Measurements from ENCODE around the gene KLF6.

Gene KLF6

DNA sequence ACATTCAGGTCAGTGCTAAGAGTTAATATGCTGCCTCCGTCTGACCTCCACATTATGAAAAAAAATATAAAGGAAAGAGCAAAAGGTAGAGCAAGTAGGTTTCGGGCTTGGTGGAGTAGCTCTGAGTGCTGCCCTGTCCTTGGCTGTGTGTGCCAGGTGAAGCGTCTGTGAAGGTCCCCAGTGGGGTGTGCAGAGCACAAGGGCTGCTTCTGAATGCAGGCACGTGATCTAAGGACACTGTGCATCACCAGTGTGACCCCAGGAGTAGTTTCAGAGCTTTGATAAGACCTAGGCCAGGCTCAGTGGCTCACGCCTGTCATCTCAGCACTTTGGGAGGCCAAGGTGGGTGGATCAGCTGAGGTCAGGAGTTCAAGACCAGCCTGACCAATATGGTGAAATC, 36.0 kb downstream of the KLF6 start:
- no peaks in the 10 kb centered on the region for H3K36me3 ChIP-seq (ENCODE audit: control insufficient read depth in 1 of 2, insufficient read depth in 2 of 2, low read length in 2 of 2)
- peaks cover 0 to 12% of the 10 kb centered on the region in 2 donors for H3K4me1 ChIP-seq (ENCODE audit: control insufficient read depth in 1 of 2, insufficient read depth in 2 of 2, low read length in 2 of 2)
- no peak overlapping the region for H3K4me3 ChIP-seq (ENCODE audit: low read depth in 1 of 2, low read length in 2 of 2)
- H3K27ac ChIP-seq (ENCODE audit: low read length): no peak overlapping the region
- no peaks in the 10 kb centered on the region for H3K9me3 ChIP-seq (ENCODE audit: control insufficient read depth in 1 of 2, low read length in 2 of 2)
- H3K27me3 ChIP-seq (ENCODE audit: low read depth, low read length): no peaks in the 10 kb centered on the region

DNA sequence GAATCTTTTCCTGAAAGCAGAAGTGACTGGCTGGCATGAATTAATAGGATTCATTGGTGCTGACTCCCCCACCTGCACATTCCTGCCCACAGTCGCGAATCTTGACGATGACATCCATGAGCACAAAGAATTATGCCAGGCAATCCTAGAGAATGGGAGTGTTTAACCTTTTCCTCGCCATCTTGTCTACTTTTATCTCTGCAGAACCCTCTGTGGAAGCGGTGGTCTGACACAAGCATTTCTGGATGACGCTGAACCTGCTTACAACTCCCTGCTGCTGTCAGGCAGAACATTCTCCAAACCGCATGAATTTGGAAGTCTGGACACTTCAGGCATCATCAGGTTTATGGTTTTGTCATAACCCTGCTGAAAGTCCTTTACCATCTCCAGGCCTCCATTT, 36.5 kb downstream of the KLF6 start:
- no peaks in the 10 kb centered on the region for H3K9me3 ChIP-seq (ENCODE audit: control insufficient read depth in 1 of 2, low read length in 2 of 2)
- no peak overlapping the region for H3K4me3 ChIP-seq (ENCODE audit: low read depth in 1 of 2, low read length in 2 of 2)
- H3K27ac ChIP-seq (ENCODE audit: low read length): no peak overlapping the region
- no peaks in the 10 kb centered on the region for H3K27me3 ChIP-seq (ENCODE audit: low read depth, low read length)
- H3K36me3 ChIP-seq (ENCODE audit: control insufficient read depth in 1 of 2, insufficient read depth in 2 of 2, low read length in 2 of 2): no peaks in the 10 kb centered on the region
- H3K4me1 ChIP-seq (ENCODE audit: control insufficient read depth in 1 of 2, insufficient read depth in 2 of 2, low read length in 2 of 2): peaks cover 0 to 12% of the 10 kb centered on the region in 2 donors

DNA sequence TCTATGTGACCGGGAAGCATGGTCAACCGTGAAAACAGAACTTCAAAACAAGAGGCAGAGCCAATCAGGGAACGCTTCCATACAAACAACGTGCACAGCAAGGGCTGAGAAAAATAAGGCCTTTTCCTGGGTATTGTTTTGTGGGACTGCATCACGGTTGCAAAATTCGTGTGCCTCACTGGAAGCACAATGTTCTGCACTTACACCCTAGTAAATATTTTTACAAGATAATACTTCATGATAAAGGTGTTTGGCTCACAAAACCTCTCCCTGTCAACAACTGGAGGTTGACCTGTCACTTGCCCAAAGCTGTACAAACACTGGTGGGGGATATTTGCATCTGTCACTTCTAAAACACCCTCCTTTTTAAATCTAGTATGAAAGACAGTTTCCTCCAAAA, 37.0 kb downstream of the KLF6 start:
- Histone ChIP-seq H3K27ac (ENCODE audit: low read length) (no peak overlapping the region), H3K4me3 (ENCODE audit: low read depth in 1 of 2, low read length in 2 of 2) (no peak overlapping the region), H3K27me3 (ENCODE audit: low read depth, low read length) (no peaks in the 10 kb centered on the region), H3K9me3 (ENCODE audit: control insufficient read depth in 1 of 2, low read length in 2 of 2) (no peaks in the 10 kb centered on the region), H3K4me1 (ENCODE audit: control insufficient read depth in 1 of 2, insufficient read depth in 2 of 2, low read length in 2 of 2) (peaks cover 0 to 12% of the 10 kb centered on the region in 2 donors), H3K36me3 (ENCODE audit: control insufficient read depth in 1 of 2, insufficient read depth in 2 of 2, low read length in 2 of 2) (no peaks in the 10 kb centered on the region)

DNA sequence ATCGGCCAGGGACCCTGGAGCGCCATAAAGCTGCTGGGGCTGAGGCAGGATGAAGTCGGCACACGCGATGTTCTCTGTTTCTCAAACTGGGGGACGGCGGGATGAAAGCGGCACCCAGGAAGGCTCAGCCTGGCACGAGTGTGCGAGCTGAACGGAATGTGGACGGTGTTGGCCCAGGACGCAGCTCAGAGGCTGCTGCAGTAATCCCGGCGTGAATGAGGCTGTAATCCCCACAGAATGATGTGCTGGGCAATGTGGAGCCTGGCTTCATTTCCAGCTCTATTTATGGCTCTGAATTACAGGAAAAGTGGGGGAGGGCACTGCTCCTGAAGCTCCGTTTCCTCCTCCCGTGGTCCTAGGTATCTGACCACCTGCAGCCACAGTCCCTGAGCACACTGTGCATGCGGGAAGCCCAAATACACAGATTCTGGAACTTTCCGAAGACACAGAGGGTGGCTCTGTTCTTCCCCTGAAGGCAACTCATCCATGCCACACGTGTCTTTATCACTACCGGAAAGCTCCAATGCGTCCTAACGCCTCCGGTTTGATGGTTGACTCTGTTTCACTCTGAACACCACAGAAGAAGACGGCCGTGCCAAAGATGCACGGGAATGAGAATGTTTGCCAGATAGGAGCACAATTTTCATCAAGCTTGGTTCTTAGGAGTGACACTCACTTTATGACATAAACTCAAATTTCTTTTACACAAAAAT, 37.6 kb downstream of the KLF6 start:
- H3K27me3 ChIP-seq (ENCODE audit: low read depth, low read length): no peaks in the 10 kb centered on the region
- H3K4me1 ChIP-seq (ENCODE audit: control insufficient read depth in 1 of 2, insufficient read depth in 2 of 2, low read length in 2 of 2): peaks cover 0 to 12% of the 10 kb centered on the region in 2 donors
- no peaks in the 10 kb centered on the region for H3K9me3 ChIP-seq (ENCODE audit: control insufficient read depth in 1 of 2, low read length in 2 of 2)
- H3K36me3 ChIP-seq (ENCODE audit: control insufficient read depth in 1 of 2, insufficient read depth in 2 of 2, low read length in 2 of 2): no peaks in the 10 kb centered on the region
- no peak overlapping the region for H3K4me3 ChIP-seq (ENCODE audit: low read depth in 1 of 2, low read length in 2 of 2)
- H3K27ac ChIP-seq (ENCODE audit: low read length): no peak overlapping the region

DNA sequence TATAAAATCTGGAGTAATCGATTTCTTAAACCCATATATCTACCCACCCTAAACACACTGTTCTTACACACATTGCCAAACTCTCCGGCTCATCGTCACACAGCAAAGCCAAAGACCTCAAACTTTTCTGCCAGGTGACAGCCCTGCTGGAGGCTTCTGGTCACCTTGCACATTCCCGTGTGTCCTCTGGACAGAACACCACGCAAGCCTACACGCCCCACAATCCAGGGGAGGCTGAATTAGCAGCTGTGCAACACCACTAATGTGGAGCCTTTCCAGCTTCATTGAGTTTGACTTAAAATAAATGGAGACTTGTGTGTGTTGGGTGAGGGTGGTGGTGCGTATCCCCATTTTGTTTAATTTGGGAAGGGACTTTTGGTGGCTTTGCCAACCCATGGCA, 38.4 kb downstream of the KLF6 start:
- no peak overlapping the region for H3K4me3 ChIP-seq (ENCODE audit: low read depth in 1 of 2, low read length in 2 of 2)
- no peak overlapping the region for H3K27ac ChIP-seq (ENCODE audit: low read length)
- peaks cover 0 to 12% of the 10 kb centered on the region in 2 donors for H3K4me1 ChIP-seq (ENCODE audit: control insufficient read depth in 1 of 2, insufficient read depth in 2 of 2, low read length in 2 of 2)
- no peaks in the 10 kb centered on the region for H3K36me3 ChIP-seq (ENCODE audit: control insufficient read depth in 1 of 2, insufficient read depth in 2 of 2, low read length in 2 of 2)
- no peaks in the 10 kb centered on the region for H3K9me3 ChIP-seq (ENCODE audit: control insufficient read depth in 1 of 2, low read length in 2 of 2)
- H3K27me3 ChIP-seq (ENCODE audit: low read depth, low read length): no peaks in the 10 kb centered on the region

DNA sequence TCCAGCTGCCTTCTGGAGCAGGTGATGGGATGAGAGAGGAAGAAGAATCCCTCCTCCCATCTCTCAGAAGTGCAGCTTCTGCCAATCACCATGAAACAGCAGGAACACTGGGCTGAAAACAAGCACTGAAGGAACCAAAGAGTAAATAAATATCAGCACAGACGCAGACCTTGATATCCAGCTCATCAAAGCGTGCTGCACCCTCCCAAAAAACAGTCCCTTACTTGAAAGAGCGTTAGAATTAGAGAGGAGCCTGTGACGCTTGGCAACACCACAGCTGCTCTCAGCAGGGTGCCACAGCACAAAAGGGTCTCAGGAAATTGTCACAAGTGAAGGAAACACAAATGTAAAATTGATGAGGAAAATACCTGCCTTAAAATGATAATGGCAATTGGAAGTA, 39.5 kb downstream of the KLF6 start:
- Histone ChIP-seq H3K27me3 (ENCODE audit: low read depth, low read length) (no peaks in the 10 kb centered on the region), H3K9me3 (ENCODE audit: control insufficient read depth in 1 of 2, low read length in 2 of 2) (no peaks in the 10 kb centered on the region), H3K4me1 (ENCODE audit: control insufficient read depth in 1 of 2, insufficient read depth in 2 of 2, low read length in 2 of 2) (peaks cover 0 to 7% of the 10 kb centered on the region in 2 donors), H3K4me3 (ENCODE audit: low read depth in 1 of 2, low read length in 2 of 2) (no peak overlapping the region), H3K27ac (ENCODE audit: low read length) (no peak overlapping the region), H3K36me3 (ENCODE audit: control insufficient read depth in 1 of 2, insufficient read depth in 2 of 2, low read length in 2 of 2) (no peaks in the 10 kb centered on the region)

DNA sequence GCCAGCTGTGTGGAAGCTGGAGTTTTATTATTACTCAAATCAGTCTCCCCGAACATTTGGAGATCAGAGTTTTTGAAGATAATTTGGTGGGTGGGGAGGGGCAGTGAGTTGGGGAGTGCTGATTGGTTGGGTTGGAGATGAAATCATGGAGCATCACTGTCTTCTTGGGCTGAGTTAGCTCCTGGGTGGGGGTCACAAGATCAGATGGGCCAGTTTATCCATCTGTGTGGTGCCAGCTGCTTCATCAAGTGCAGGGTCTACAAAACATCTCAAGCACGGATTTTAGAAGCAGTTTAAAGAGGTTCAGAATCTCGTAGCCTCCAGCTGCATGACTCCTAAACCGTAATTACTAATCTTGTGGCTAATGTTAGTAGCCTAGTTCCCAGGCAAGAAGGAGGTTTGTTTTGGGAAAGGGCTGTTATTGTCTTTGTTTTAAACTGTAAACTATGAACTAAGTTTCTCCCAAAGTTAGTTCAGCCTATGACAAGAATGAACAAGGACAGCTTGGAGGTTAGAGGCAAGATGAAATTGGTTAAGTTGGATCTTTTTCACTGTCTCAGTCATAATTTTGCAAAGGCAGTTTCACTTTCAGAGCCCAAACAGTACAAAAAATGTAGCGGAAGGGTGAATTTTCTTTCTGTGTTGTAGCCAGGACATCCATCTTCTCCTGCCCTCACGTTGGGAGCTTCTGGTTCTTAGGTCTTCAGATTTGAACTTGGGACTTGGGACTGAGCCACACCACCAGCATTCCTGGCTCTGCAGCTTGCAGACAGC, 43.1 kb downstream of the KLF6 start:
- Histone ChIP-seq H3K4me3 (ENCODE audit: low read depth in 1 of 2, low read length in 2 of 2) (no peak overlapping the region), H3K36me3 (ENCODE audit: control insufficient read depth in 1 of 2, insufficient read depth in 2 of 2, low read length in 2 of 2) (no peaks in the 10 kb centered on the region), H3K27ac (ENCODE audit: low read length) (no peak overlapping the region), H3K9me3 (ENCODE audit: control insufficient read depth in 1 of 2, low read length in 2 of 2) (no peaks in the 10 kb centered on the region), H3K27me3 (ENCODE audit: low read depth, low read length) (no peaks in the 10 kb centered on the region), H3K4me1 (ENCODE audit: control insufficient read depth in 1 of 2, insufficient read depth in 2 of 2, low read length in 2 of 2) (no peaks in the 10 kb centered on the region)

DNA sequence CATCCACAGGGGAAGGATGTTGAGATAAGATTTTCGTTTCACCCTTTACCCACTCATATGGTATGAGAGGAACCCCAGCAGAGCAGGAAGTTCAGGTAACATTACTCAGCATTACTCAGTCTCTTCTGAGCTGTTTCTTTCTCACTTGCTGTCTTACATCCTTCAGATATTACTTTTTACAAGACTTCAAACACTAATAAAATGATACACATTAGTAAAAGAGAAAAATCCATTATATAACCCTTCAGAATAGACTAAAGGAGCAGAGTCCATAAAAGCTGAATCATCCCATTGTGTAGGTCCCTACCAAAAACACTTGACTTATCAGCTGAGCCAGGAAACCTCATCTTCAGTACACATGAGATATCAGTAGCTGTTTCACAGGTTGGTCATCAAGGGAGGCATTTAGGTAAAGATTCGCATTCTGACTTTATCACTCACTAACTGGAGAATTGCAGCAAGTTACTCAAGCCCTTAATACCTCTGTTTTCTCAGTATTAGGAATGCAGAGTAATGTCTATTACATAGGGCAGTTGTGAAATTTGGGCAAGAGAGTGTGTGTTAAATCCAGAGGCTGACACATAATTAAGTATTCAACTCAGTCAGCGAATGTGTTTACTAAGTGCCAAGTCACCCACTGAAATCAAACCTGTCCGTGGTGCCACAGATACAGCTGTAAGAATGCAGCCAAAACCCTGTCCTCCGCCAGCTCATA, 44.7 kb downstream of the KLF6 start:
- Histone ChIP-seq H3K27ac (ENCODE audit: low read length) (no peak overlapping the region), H3K36me3 (ENCODE audit: control insufficient read depth in 1 of 2, insufficient read depth in 2 of 2, low read length in 2 of 2) (no peaks in the 10 kb centered on the region), H3K9me3 (ENCODE audit: control insufficient read depth in 1 of 2, low read length in 2 of 2) (no peaks in the 10 kb centered on the region), H3K27me3 (ENCODE audit: low read depth, low read length) (no peaks in the 10 kb centered on the region), H3K4me3 (ENCODE audit: low read depth in 1 of 2, low read length in 2 of 2) (no peak overlapping the region), H3K4me1 (ENCODE audit: control insufficient read depth in 1 of 2, insufficient read depth in 2 of 2, low read length in 2 of 2) (no peaks in the 10 kb centered on the region)

DNA sequence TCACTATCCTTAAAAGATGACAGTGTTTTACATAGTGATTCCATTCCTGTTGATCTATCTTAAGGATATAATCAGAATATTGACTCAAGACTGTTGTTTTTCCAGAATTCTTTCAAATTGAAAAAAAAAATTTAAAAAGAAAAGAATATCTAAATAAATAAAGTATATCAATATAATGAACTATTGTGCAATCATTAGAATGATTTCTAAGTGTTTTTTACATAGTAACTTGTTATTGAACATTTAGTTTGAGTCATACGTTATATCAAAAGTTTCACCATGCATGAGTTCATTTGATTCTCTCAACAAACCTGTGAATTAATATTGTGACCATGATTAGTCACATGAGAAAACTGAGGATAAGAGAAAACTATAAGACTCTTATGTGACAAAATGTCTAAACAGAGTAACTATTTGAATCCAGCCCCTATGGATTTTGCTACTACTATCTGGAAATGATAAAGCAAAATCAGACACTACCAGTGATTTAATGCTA, 46.1 kb downstream of the KLF6 start:
- no peaks in the 10 kb centered on the region for H3K27me3 ChIP-seq (ENCODE audit: low read depth, low read length)
- H3K36me3 ChIP-seq (ENCODE audit: control insufficient read depth in 1 of 2, insufficient read depth in 2 of 2, low read length in 2 of 2): no peaks in the 10 kb centered on the region
- no peaks in the 10 kb centered on the region for H3K9me3 ChIP-seq (ENCODE audit: control insufficient read depth in 1 of 2, low read length in 2 of 2)
- H3K4me1 ChIP-seq (ENCODE audit: control insufficient read depth in 1 of 2, insufficient read depth in 2 of 2, low read length in 2 of 2): no peaks in the 10 kb centered on the region
- H3K4me3 ChIP-seq (ENCODE audit: low read depth in 1 of 2, low read length in 2 of 2): no peak overlapping the region
- no peak overlapping the region for H3K27ac ChIP-seq (ENCODE audit: low read length)

DNA sequence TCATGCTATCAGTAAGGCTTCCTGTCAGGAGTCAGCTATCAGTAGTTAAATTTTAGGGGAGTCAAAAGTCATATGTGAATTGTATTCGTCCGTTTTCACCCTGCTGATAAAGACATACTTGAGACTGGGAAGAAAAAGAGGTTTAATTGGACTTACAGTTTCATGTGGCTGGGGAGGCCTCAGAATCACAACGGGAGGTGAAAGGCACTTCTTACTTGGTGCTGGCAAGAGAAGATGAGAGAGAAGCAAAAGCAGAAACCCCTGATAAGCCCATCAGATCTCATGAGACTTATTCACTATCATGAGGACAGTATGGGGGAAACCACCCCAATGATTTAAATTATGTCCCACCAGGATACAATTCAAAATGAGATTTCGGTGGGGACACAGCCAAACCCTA, 47.1 kb downstream of the KLF6 start:
- H3K4me1 ChIP-seq (ENCODE audit: control insufficient read depth in 1 of 2, insufficient read depth in 2 of 2, low read length in 2 of 2): no peaks in the 10 kb centered on the region
- H3K27me3 ChIP-seq (ENCODE audit: low read depth, low read length): no peaks in the 10 kb centered on the region
- H3K27ac ChIP-seq (ENCODE audit: low read length): no peak overlapping the region
- H3K4me3 ChIP-seq (ENCODE audit: low read depth in 1 of 2, low read length in 2 of 2): no peak overlapping the region
- H3K36me3 ChIP-seq (ENCODE audit: control insufficient read depth in 1 of 2, insufficient read depth in 2 of 2, low read length in 2 of 2): no peaks in the 10 kb centered on the region
- H3K9me3 ChIP-seq (ENCODE audit: control insufficient read depth in 1 of 2, low read length in 2 of 2): no peaks in the 10 kb centered on the region

DNA sequence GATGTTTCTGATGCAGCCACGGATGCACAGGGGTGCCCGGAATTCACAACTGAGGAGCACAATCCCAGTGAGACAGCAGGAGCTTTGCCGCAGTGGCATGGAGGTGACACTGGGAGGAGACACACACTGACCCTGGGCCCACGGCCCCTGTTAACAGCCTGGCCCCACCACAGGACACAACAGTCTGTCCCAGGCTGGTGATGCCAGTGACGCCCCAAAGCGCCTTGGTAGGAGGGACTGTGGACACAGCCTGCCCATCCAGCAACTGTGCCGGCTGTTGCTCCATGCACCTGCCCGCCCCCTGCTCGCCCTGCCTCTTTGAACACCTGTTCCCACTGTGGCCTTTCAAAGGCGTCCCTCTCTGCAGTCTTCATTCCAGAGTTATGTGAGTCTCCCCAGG, 49.8 kb downstream of the KLF6 start:
- Histone ChIP-seq H3K27ac (ENCODE audit: low read length) (no peak overlapping the region), H3K4me3 (ENCODE audit: low read depth in 1 of 2, low read length in 2 of 2) (no peak overlapping the region), H3K27me3 (ENCODE audit: low read depth, low read length) (no peaks in the 10 kb centered on the region), H3K9me3 (ENCODE audit: control insufficient read depth in 1 of 2, low read length in 2 of 2) (no peaks in the 10 kb centered on the region), H3K4me1 (ENCODE audit: control insufficient read depth in 1 of 2, insufficient read depth in 2 of 2, low read length in 2 of 2) (no peaks in the 10 kb centered on the region), H3K36me3 (ENCODE audit: control insufficient read depth in 1 of 2, insufficient read depth in 2 of 2, low read length in 2 of 2) (no peaks in the 10 kb centered on the region)

Data from muscle layer of duodenum (tissue), 2 donors.